ENCODE results near the gene DEPDC4.

- TF ChIP-seq CTCF (conservative IDR thresholded peaks at IDR 0.05; ENCODE audit: low read depth, low read length) = no peak
- TF ChIP-seq EZH2 (IDR thresholded peaks at IDR 0.05; ENCODE audit: borderline replicate concordance, low read depth, low read length, poor library complexity, severe bottlenecking) = no peak
Observed at GRCh38 chr12:100311317-100311716, 44.4 kb upstream of the DEPDC4 start.

All from A673 (cell line).